K562 (cell line): ENCODE results near the gene ALKBH2. TPM values are rescaled to one million over a fixed set of nuclear protein-coding genes. Genes with fewer than 3 reads are reported as not detected.

Source experiments
- ATAC-seq: fragments of 200-7000 bp; cut with Tn5 transposase; 3 replicates; pipeline ENCODE4 v1.9.1; 2020; ENCODE audit warnings: moderate library complexity
- BruUV-seq: library from RNA; stranded (reverse); fragments of 400-500 nt; replicated peaks from 2 replicates; lab custom pipeline; 2021; lab: Mats Ljungman, UMichigan
- CTCF ChIA-PET: fragments of 300-600 bp; formaldehyde crosslinking; extraction: SDS; loops from one replicate; lab custom pipeline; 2021; ENCODE audit warnings: low intra/inter-chr PET ratio; lab: Yijun Ruan, JAX
- POLR2A ChIA-PET: fragments of 300-600, 350-650 bp; sonication (Branson Sonifier 250); formaldehyde crosslinking; extraction: SDS; loops from one replicate; lab custom pipeline; 2021; ENCODE audit warnings: antibody characterized with exemption, inconsistent platforms; lab: Yijun Ruan, JAX
- DNase-seq, 4 experiments: peaks; one replicate each; pipeline versions ENCODE4 v3.0.0 to v3.0.0-alpha.2; 2011 to 2018; ENCODE audit warnings: low spot score in 3 of 4, mixed read lengths in 3 of 4; ENCODE audit errors: extremely low read depth in 1 of 4
- FAIRE-seq: peaks from 2 replicates; lab custom pipeline; 2011; peaks lifted over from hg19 to GRCh38; lab: Jason Lieb, UNC
- H2AFZ ChIP-seq: 2 replicates; pipeline ENCODE4 v1.6.0; 2011; ENCODE audit warnings: low read depth, low read length, control low read depth, inconsistent platforms
- H3K27ac ChIP-seq: fragments of 200-600 bp; 3 replicates; pipeline ENCODE4 v1.8.0; 2011; ENCODE audit warnings: low read depth, mild to moderate bottlenecking, control low read depth, inconsistent platforms, low read length, moderate library complexity, mixed read lengths; ENCODE audit errors: extremely low read depth
- H3K27me3 ChIP-seq, 2 experiments: fragments of 300-600 bp in 1 of 2; 2 replicates in 1 of 2; 3 replicates in 1 of 2; pipeline versions ENCODE4 v1.6.0 to v1.8.0; 2011; ENCODE audit warnings: inconsistent platforms in 2 of 2, low read length in 2 of 2, mild to moderate bottlenecking in 1 of 2, mixed read lengths in 1 of 2, moderate library complexity in 1 of 2; ENCODE audit not compliant: control insufficient read depth in 2 of 2, insufficient read depth in 2 of 2
- H3K36me3 ChIP-seq: fragments of 300-600 bp; 3 replicates; pipeline ENCODE4 v1.8.0; 2011; ENCODE audit warnings: mild to moderate bottlenecking, low read length, inconsistent platforms; ENCODE audit not compliant: control insufficient read depth, insufficient read depth
- H3K4me1 ChIP-seq, 2 experiments: fragments of 200-600 bp in 1 of 2; replicated peaks in 1 of 2; 2 replicates in 1 of 2; 3 replicates in 1 of 2; pipeline versions ENCODE4 v1.5.1 to v1.8.0; 2011; ENCODE audit warnings: inconsistent platforms in 2 of 2, low read length in 2 of 2, mild to moderate bottlenecking in 1 of 2, mixed read lengths in 1 of 2, moderate library complexity in 1 of 2; ENCODE audit not compliant: control insufficient read depth in 2 of 2, insufficient read depth in 2 of 2
- H3K4me2 ChIP-seq: 2 replicates; pipeline ENCODE4 v1.6.1; 2011; ENCODE audit warnings: low read length, control low read depth, inconsistent platforms, mixed read lengths; ENCODE audit not compliant: insufficient read depth
- H3K4me3 ChIP-seq: fragments of 200-600 bp; sonication (generic), shearing (Covaris generic); 2 replicates; pipeline ENCODE4 v1.5.1; 2016; ENCODE audit warnings: control low read depth, inconsistent platforms
- H3K79me2 ChIP-seq: fragments of 200-600 bp; 3 replicates; pipeline ENCODE4 v1.8.0; 2011; ENCODE audit warnings: low read length, inconsistent platforms; ENCODE audit not compliant: control insufficient read depth, insufficient read depth
- H3K9ac ChIP-seq, 2 experiments: 2 replicates each; pipeline versions ENCODE4 v1.6.0 to v1.6.1; 2011; ENCODE audit warnings: low read depth in 2 of 2, low read length in 2 of 2, control low read depth in 1 of 2, inconsistent platforms in 1 of 2, mild to moderate bottlenecking in 1 of 2, mixed read lengths in 1 of 2; ENCODE audit not compliant: insufficient read depth in 1 of 2
- H3K9me1 ChIP-seq: one replicate; pipeline ENCODE4 v1.6.0; 2011; ENCODE audit warnings: inconsistent platforms, mild to moderate bottlenecking, low read length, moderate library complexity; ENCODE audit not compliant: control insufficient read depth, insufficient read depth
- H3K9me3 ChIP-seq: replicated peaks from 2 replicates; pipeline ENCODE4 v1.5.1; 2011; ENCODE audit warnings: low read depth, low read length, inconsistent platforms; ENCODE audit not compliant: control insufficient read depth, insufficient read depth
- H4K20me1 ChIP-seq: replicated peaks from 2 replicates; pipeline ENCODE4 v1.6.1; 2011; ENCODE audit warnings: low read length, inconsistent platforms, mixed read lengths; ENCODE audit not compliant: control insufficient read depth, insufficient read depth
- IRF9 ChIP-seq: fragments of 450-650 bp; IDR thresholded peaks from 2 replicates; pipeline ENCODE4 v1.6.1; 2016; ENCODE audit warnings: missing biosample characterization, missing genetic modification characterization
- NFIC ChIP-seq: fragments of 450-650 bp; IDR thresholded peaks from 2 replicates; pipeline ENCODE4 v1.6.1; 2017; ENCODE audit warnings: mild to moderate bottlenecking, inconsistent platforms
- NUFIP1 ChIP-seq: fragments of 450-650 bp; IDR thresholded peaks from 2 replicates; pipeline ENCODE4 v1.6.1; 2018; ENCODE audit not compliant: partially characterized antibody
- RBM25 ChIP-seq: fragments of 200-400 bp; formaldehyde crosslinking; IDR thresholded peaks from 2 replicates; pipeline ENCODE4 v1.6.1; 2018; ENCODE audit warnings: low read length, low read depth, moderate library complexity; ENCODE audit not compliant: severe bottlenecking
- ZKSCAN8 ChIP-seq: fragments of 200-800 bp; sonication (Bioruptor generic); IDR thresholded peaks from 2 replicates; pipeline ENCODE4 v1.6.1; 2016; ENCODE audit warnings: missing genetic modification characterization, missing compliant biosample characterization
- WGBS: fragments of 100-300 bp; shearing (Covaris generic); methylation state at CpG from one replicate; pipeline ENCODE4 v1.1.6; 2016; ENCODE audit warnings: low coverage, mixed read lengths; ENCODE audit not compliant: insufficient coverage; ENCODE audit errors: missing lambda C conversion rate; 5-methylcytosine and 5-hydroxymethylcytosine counted together
- in situ Hi-C: fragments of 300-500 bp; cut with MboI; formaldehyde crosslinking; loops from 4 replicates; pipeline ENCODE4 v1.15.0; 2018; ENCODE audit warnings: inconsistent platforms, mixed read lengths
- intact Hi-C: fragments of 100-400 bp; cut with micrococcal nuclease; formaldehyde crosslinking; loops from 2 replicates; pipeline ENCODE4 v1.14.2; 2022
- polyA plus RNA-seq, 8 experiments: library from polyadenylated mRNA; depleted of rRNA in 4 of 8; stranded (reverse) in 5 of 8; unstranded in 3 of 8; fragments of >200 nt; fragmentation: Nextera tagmentation in 2 of 8; fragmentation: Illumina TruSeq in 1 of 8; extraction: Ambion mirVana in 2 of 8; extraction: Trizol in 1 of 8; gene quantifications; 2 replicates each; pipeline versions ENCODE4 v1.2.1 to v1.2.3, GENCODE V29; 2011 to 2014; ENCODE audit warnings: inconsistent platforms in 1 of 8, missing spikeins in 1 of 8
- total RNA-seq, 7 experiments: library from RNA; depleted of rRNA in 6 of 7; stranded (reverse); fragments of >200 nt in 6 of 7; fragmentation: Illumina TruSeq in 2 of 7; extraction: Trizol in 2 of 7; gene quantifications; 2 replicates each; pipeline versions ENCODE4 v1.2.1 to v1.2.3, GENCODE V29; 2011 to 2021; ENCODE audit warnings: low replicate concordance in 1 of 7

The ALKBH2 gene
- total and polyA plus RNA-seq, 9 of the 15 experiments (the other 6 are each of a cell fraction or from before 2014, with no cell fraction given): 5.9 to 56.1 (median 41.9) TPM

GRCh38 chr12:109126784-109127183 is 33.5 kb upstream of the ALKBH2 start:
- Histone ChIP-seq H3K9ac (no peak overlapping the region), H3K4me3 (no peak overlapping the region), H3K9me3 (no peaks in the 10 kb centered on the region), H3K27me3 (peaks cover 22 to 49% of the 10 kb centered on the region in 2 experiments; a peak in 4 of 5 replicates), H3K4me2 (no peak overlapping the region), H3K27ac (no peak overlapping the region), H3K4me1 (no peaks in the 10 kb centered on the region; a peak in 3 of 5 replicates), H4K20me1 (peaks cover 6% of the 10 kb centered on the region; the same call in 1 of the 2 replicates), H3K36me3 (no peaks in the 10 kb centered on the region), H3K9me1 (no peaks in the 10 kb centered on the region), H3K79me2 (no peaks in the 10 kb centered on the region), H2AFZ (no peak overlapping the region)
- intact Hi-C loops (no loop called here), in situ Hi-C loops (no loop called here)
- WGBS: 6% methylated on average over 3 of the region's 3 CpGs
- ATAC-seq: no peak
- TF ChIP-seq ZKSCAN8 (CRISPR knock-in tag) (peak; percentile 48; the same call in 1 of the 2 replicates), IRF9 (no peak)
- BruUV-seq: no TSS peak
- ChIA-PET POLR2A (no interaction called here), CTCF (no interaction called here)
- DNase-seq: no peak
- no peak for FAIRE-seq

DNA sequence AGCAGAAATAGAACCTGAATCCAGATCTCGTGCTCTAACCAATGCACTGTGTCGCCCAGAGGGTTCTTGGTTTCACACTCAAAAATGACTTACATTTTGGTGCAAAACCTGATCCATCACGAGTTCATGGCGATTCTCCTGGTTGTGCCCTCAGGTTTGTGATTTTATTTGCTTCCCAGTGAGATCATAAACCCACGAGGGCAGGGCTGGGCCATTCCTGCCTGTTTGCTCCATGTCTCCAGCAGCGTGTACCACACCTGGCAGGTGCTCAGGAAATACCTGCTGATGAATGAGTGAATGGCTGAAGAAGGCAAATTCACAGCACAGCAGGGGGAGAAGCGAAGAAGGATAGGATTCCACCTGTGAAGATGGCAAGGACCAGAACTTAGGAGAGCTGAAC is 32.5 kb upstream of the ALKBH2 start:
- no peak overlapping the region for H3K4me2 ChIP-seq
- H2AFZ ChIP-seq: no peak overlapping the region
- ATAC-seq (no peak), FAIRE-seq (no peak), DNase-seq (no peak)
- no peaks in the 10 kb centered on the region for H3K36me3 ChIP-seq
- TF ChIP-seq NUFIP1: no peak
- peak; percentile 57 for TF ChIP-seq RBM25
- TF ChIP-seq NFIC: no peak
- H3K9me1 ChIP-seq: no peaks in the 10 kb centered on the region
- 0% methylated on average over 7 of the region's 7 CpGs for WGBS
- H3K79me2 ChIP-seq: no peaks in the 10 kb centered on the region
- CTCF ChIA-PET: no interaction called here
- POLR2A ChIA-PET: no interaction called here
- H3K9me3 ChIP-seq: no peaks in the 10 kb centered on the region
- BruUV-seq: no TSS peak
- H3K4me3 ChIP-seq: no peak overlapping the region
- in situ Hi-C loops: no loop called here
- H3K9ac ChIP-seq: no peak overlapping the region
- no peak overlapping the region for H3K27ac ChIP-seq
- intact Hi-C loops: no loop called here
- H3K27me3 ChIP-seq: peaks cover 14 to 43% of the 10 kb centered on the region in 2 experiments; a peak in 4 of 5 replicates
- no peaks in the 10 kb centered on the region for H3K4me1 ChIP-seq
- peaks cover 4% of the 10 kb centered on the region; the same call in 1 of the 2 replicates for H4K20me1 ChIP-seq
